PC-9 (cell line): ENCODE results near the gene ITM2B.

ENCODE experiments used
- CTCF ChIP-seq: fragments of 200-600 bp; sonication (generic); conservative IDR thresholded peaks from 2 replicates; pipeline ENCODE4 v1.6.1; 2017; ENCODE audit warnings: mixed run types, antibody characterized with exemption, mild to moderate bottlenecking, moderate library complexity
- EZH2 ChIP-seq: fragments of 200-600 bp; sonication (generic); IDR thresholded peaks from 2 replicates; pipeline ENCODE4 v1.8.0; 2017; ENCODE audit warnings: antibody characterized with exemption, low read depth

GRCh38 chr13:48246102-48246501 lies 13.1 kb downstream of the ITM2B start:
- no peak for TF ChIP-seq CTCF
- no peak for TF ChIP-seq EZH2
